PC-3 (cell line): Measurements from ENCODE around the gene IGFL2. TPM values are rescaled to one million over a fixed set of nuclear protein-coding genes. Genes with fewer than 3 reads are reported as not detected.

Experiments
- ATAC-seq: fragments of 200-7000 bp; cut with Tn5 transposase; 2 replicates; pipeline ENCODE4 v1.9.1; 2020; ENCODE audit warnings: mild to moderate bottlenecking, moderate library complexity
- BruUV-seq: library from RNA; stranded (reverse); fragments of 400-500 nt; replicated peaks from 2 replicates; lab custom pipeline; 2021; lab: Mats Ljungman, UMichigan
- CTCF ChIA-PET: fragments of 300-600 bp; sonication (Branson Sonifier 250); formaldehyde crosslinking; loops from one replicate; lab custom pipeline; 2022; ENCODE audit warnings: antibody characterized with exemption; lab: Charles Lee
- POLR2A ChIA-PET: fragments of 300-600 bp; sonication (Branson Sonifier 250); formaldehyde crosslinking; loops from one replicate; lab custom pipeline; 2022; ENCODE audit warnings: antibody characterized with exemption; ENCODE audit not compliant: unreplicated experiment; lab: Charles Lee
- DNase-seq: peaks from one replicate; pipeline ENCODE4 v3.0.0-alpha.2; 2015
- H2AFZ ChIP-seq: fragments of 300-600 bp; sonication (generic); 2 replicates; pipeline ENCODE4 v1.6.0; 2016; ENCODE audit warnings: antibody characterized with exemption, low read length
- H3F3A ChIP-seq: fragments of 300-600 bp; sonication (generic); one replicate; pipeline ENCODE4 v1.6.0; 2017; ENCODE audit warnings: antibody characterized with exemption, low read length, control low read depth, mild to moderate bottlenecking; ENCODE audit not compliant: unreplicated experiment
- H3K27ac ChIP-seq: fragments of 300-600 bp; sonication (generic); 2 replicates; pipeline ENCODE4 v1.5.1; 2016; ENCODE audit warnings: mild to moderate bottlenecking, low read length
- H3K27me3 ChIP-seq: fragments of 300-600 bp; sonication (generic); 2 replicates; pipeline ENCODE4 v1.6.1; 2016; ENCODE audit warnings: low read length, mixed read lengths
- H3K36me3 ChIP-seq: fragments of 300-600 bp; sonication (generic); 2 replicates; pipeline ENCODE4 v1.6.1; 2016; ENCODE audit warnings: low read depth, mixed run types, low read length, mixed read lengths
- H3K4me1 ChIP-seq: fragments of 300-600 bp; sonication (generic); 2 replicates; pipeline ENCODE4 v1.5.1; 2016; ENCODE audit warnings: low read length; ENCODE audit not compliant: insufficient read depth
- H3K4me2 ChIP-seq: fragments of 300-600 bp; sonication (generic); 2 replicates; pipeline ENCODE4 v1.6.0; 2016; ENCODE audit warnings: low read length
- H3K4me3 ChIP-seq: fragments of 300-600 bp; sonication (generic); 2 replicates; pipeline ENCODE4 v1.5.1; 2016; ENCODE audit warnings: mild to moderate bottlenecking, low read length, mixed read lengths
- H3K79me2 ChIP-seq: fragments of 300-600 bp; sonication (generic); 2 replicates; pipeline ENCODE4 v1.6.1; 2017; ENCODE audit warnings: low read length, mixed read lengths
- H3K9ac ChIP-seq: fragments of 300-600 bp; sonication (generic); 2 replicates; pipeline ENCODE4 v1.6.0; 2016; ENCODE audit warnings: mild to moderate bottlenecking, low read length
- H3K9me2 ChIP-seq: fragments of 300-600 bp; sonication (generic); replicated peaks from 2 replicates; pipeline ENCODE4 v1.6.1; 2016; ENCODE audit warnings: mixed run types, low read length, mixed read lengths
- H3K9me3 ChIP-seq: fragments of 300-600 bp; sonication (generic); 2 replicates; pipeline ENCODE4 v1.6.1; 2016; ENCODE audit warnings: low read length, mixed read lengths
- H4K20me1 ChIP-seq: fragments of 300-600 bp; sonication (generic); 2 replicates; pipeline ENCODE4 v1.6.1; 2016; ENCODE audit warnings: low read length, mixed read lengths
- EZH2 ChIP-seq: fragments of 300-600 bp; sonication (generic); IDR thresholded peaks from one replicate; pipeline ENCODE4 v1.6.1; 2017; ENCODE audit warnings: antibody characterized with exemption, mild to moderate bottlenecking, low read length; ENCODE audit not compliant: unreplicated experiment
- EZH2phosphoT487 ChIP-seq: fragments of 300-600 bp; sonication (generic); IDR thresholded peaks from 2 replicates; pipeline ENCODE4 v1.6.1; 2018; ENCODE audit warnings: mild to moderate bottlenecking, antibody characterized with exemption, low read length, borderline replicate concordance
- intact Hi-C: fragments of 100-400 bp; cut with micrococcal nuclease; formaldehyde crosslinking; loops from 2 replicates; pipeline ENCODE4 v1.9.0; 2023
- total RNA-seq: library from RNA; depleted of rRNA; stranded (reverse); fragments of >200 nt; gene quantifications from 2 replicates; pipeline ENCODE4 v1.2.3, GENCODE V29; 2014
- TF ChIP-seq, protein P1 (sequence below): fragments of 300-600 bp; sonication (generic); conservative IDR thresholded peaks from 2 replicates; pipeline ENCODE4 v1.5.1; 2017; ENCODE audit warnings: antibody characterized with exemption, low read depth, mild to moderate bottlenecking, low read length

Gene IGFL2
- total RNA-seq, 1 experiment from 2014 or later = not detected

DNA sequence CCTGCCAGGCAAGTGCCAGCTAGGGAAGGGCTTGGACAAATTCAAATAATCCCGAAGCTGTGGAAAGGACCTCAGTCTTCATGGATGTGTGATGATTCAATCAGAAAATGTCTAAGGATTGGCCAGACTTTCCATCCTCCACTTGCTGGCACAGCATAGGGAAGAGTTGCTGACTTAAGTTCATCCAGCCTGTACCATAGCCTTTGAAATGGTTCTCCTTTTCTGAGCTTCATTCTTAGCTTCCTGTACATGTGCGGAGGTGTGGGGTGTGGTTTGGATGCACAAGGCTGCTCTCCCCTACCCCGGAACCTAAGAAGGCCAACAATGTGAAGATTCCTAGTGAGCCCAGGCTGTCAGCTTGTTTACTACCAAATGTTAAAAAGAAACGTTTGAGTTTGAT is 22.6 kb upstream of the IGFL2 start:
- Histone ChIP-seq H3K9me3 (no peaks in the 10 kb centered on the region), H4K20me1 (no peaks in the 10 kb centered on the region), H3K4me3 (no peak overlapping the region), H3K9me2 (no peaks in the 10 kb centered on the region), H3K9ac (no peak overlapping the region), H3K27me3 (peaks cover 62% of the 10 kb centered on the region), H3K4me2 (no peak overlapping the region), H2AFZ (no peak overlapping the region), H3K36me3 (no peaks in the 10 kb centered on the region), H3K4me1 (no peaks in the 10 kb centered on the region), H3K27ac (no peak overlapping the region), H3F3A (no peaks in the 10 kb centered on the region), H3K79me2 (no peaks in the 10 kb centered on the region)
- CTCF ChIA-PET = no interaction called here
- TF ChIP-seq EZH2phosphoT487 (no peak), EZH2 (no peak)
- TF ChIP-seq, protein P1, sequence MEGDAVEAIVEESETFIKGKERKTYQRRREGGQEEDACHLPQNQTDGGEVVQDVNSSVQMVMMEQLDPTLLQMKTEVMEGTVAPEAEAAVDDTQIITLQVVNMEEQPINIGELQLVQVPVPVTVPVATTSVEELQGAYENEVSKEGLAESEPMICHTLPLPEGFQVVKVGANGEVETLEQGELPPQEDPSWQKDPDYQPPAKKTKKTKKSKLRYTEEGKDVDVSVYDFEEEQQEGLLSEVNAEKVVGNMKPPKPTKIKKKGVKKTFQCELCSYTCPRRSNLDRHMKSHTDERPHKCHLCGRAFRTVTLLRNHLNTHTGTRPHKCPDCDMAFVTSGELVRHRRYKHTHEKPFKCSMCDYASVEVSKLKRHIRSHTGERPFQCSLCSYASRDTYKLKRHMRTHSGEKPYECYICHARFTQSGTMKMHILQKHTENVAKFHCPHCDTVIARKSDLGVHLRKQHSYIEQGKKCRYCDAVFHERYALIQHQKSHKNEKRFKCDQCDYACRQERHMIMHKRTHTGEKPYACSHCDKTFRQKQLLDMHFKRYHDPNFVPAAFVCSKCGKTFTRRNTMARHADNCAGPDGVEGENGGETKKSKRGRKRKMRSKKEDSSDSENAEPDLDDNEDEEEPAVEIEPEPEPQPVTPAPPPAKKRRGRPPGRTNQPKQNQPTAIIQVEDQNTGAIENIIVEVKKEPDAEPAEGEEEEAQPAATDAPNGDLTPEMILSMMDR = no peak
- POLR2A ChIA-PET = no interaction called here
- BruUV-seq = no TSS peak
- intact Hi-C loops = no loop called here
- no peak for DNase-seq
- no peak for ATAC-seq

DNA sequence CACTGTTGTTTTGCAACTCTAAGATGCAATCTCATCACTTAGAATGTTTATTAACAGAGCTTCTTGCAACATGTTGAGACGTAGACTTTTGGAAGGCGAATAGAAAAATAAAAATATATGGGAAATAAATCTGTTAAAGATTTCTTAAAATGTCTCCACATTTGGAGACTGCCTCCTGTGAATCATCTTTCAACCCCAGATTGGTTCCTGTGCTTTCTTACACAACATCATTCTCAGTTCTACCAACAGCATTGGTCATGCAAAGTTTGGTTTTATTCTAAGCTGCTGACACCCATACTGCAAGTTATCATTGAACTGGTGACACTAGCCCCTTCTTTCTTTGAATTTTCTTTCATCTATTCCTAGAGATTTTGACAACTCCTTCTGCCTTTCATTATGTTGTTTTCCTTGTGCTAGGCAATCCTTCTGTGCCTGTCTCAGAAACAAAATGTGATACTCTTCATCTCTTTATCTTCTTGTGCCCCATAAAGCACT is 21.9 kb upstream of the IGFL2 start:
- intact Hi-C loops = no loop called here
- no peaks in the 10 kb centered on the region for H3K36me3 ChIP-seq
- no peaks in the 10 kb centered on the region for H4K20me1 ChIP-seq
- H3K4me1 ChIP-seq = no peaks in the 10 kb centered on the region
- no peak overlapping the region for H3K9ac ChIP-seq
- ChIA-PET CTCF (no interaction called here), POLR2A (no interaction called here)
- BruUV-seq = no TSS peak
- TF ChIP-seq EZH2phosphoT487 = no peak
- TF ChIP-seq, protein P1 = no peak
- no peak for TF ChIP-seq EZH2
- DNase-seq (no peak), ATAC-seq (no peak)
- no peak overlapping the region for H3K27ac ChIP-seq
- H3F3A ChIP-seq = no peaks in the 10 kb centered on the region
- no peak overlapping the region for H3K4me2 ChIP-seq
- H3K27me3 ChIP-seq = peaks cover 63% of the 10 kb centered on the region
- H3K4me3 ChIP-seq = no peak overlapping the region
- H3K79me2 ChIP-seq = no peaks in the 10 kb centered on the region
- H2AFZ ChIP-seq = no peak overlapping the region
- no peaks in the 10 kb centered on the region for H3K9me2 ChIP-seq
- no peaks in the 10 kb centered on the region for H3K9me3 ChIP-seq

DNA sequence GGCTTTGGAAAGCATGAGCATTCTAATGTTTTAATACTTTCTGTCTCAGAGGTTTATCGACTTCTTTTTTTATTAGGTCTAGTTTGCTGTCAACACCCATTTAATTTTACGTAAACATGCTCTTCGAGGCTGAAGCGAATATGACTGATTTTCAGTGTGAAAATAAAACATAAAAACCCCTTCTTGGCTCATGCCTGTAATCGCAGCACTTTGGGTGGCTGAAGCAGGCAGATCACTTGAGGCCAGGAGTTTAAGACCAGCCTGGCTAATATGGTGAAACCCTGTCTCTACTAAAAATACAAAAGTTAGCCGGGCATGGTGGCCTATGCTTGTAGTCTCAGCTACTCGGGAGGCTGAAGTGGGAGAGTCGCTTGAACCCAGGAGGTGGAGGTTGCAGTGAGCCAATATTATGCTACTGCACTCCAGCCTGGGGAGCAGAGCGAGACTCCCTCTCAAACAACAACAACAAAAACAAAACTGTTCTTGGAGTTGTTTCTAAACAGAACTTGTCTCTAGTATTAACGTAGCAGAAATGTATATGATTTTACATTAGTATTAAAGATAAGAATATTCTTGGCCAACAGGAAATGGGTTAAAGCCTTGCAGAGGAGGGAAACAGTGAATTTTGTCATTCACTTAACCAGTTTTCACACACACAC is 16.4 kb upstream of the IGFL2 start:
- H3K9me3 ChIP-seq = no peaks in the 10 kb centered on the region
- ChIA-PET POLR2A (no interaction called here), CTCF (no interaction called here)
- H3K4me2 ChIP-seq = no peak overlapping the region
- no peak for ATAC-seq
- H3K4me1 ChIP-seq = peaks cover 11% of the 10 kb centered on the region; the same call in 1 of the 2 replicates
- DNase-seq = no peak
- no peaks in the 10 kb centered on the region for H3K36me3 ChIP-seq
- peaks cover 35% of the 10 kb centered on the region for H3K27me3 ChIP-seq
- no peak for TF ChIP-seq EZH2
- TF ChIP-seq, protein P1 = no peak
- TF ChIP-seq EZH2phosphoT487 = no peak
- no peaks in the 10 kb centered on the region for H3F3A ChIP-seq
- BruUV-seq = no TSS peak
- no peak overlapping the region for H3K27ac ChIP-seq
- H2AFZ ChIP-seq = no peak overlapping the region
- H3K9ac ChIP-seq = no peak overlapping the region
- no peak overlapping the region for H3K4me3 ChIP-seq
- H4K20me1 ChIP-seq = no peaks in the 10 kb centered on the region
- H3K9me2 ChIP-seq = no peaks in the 10 kb centered on the region
- intact Hi-C loops = no loop called here
- H3K79me2 ChIP-seq = no peaks in the 10 kb centered on the region
